Smooth muscle cell (in vitro differentiated cells): ENCODE measurements around the gene PCDHB4. TPM values are rescaled to one million over a fixed set of nuclear protein-coding genes. Genes with fewer than 3 reads are reported as not detected.

Source experiments
- DNase-seq: peaks from one replicate; lab custom pipeline; 2025; ENCODE audit not compliant: unreplicated experiment; lab: John Stamatoyannopoulos, UW
- H2AFZ ChIP-seq: fragments of 200-600 bp; sonication (generic); 2 replicates; pipeline ENCODE4 v1.6.0; 2016; ENCODE audit warnings: antibody characterized with exemption, low read depth, mild to moderate bottlenecking
- H3F3A ChIP-seq: fragments of 200-600 bp; sonication (generic); 2 replicates; pipeline ENCODE4 v1.6.0; 2017; ENCODE audit warnings: antibody characterized with exemption, low read depth
- H3K27ac ChIP-seq: fragments of 200-600 bp; sonication (generic); 2 replicates; pipeline ENCODE4 v1.5.1; 2016; ENCODE audit warnings: low read depth, mild to moderate bottlenecking
- H3K27me3 ChIP-seq: fragments of 200-600 bp; sonication (generic); 2 replicates; pipeline ENCODE4 v1.6.1; 2016; ENCODE audit warnings: low read depth, mild to moderate bottlenecking
- H3K36me3 ChIP-seq: fragments of 200-600 bp; sonication (generic); 2 replicates; pipeline ENCODE4 v1.5.1; 2016; ENCODE audit warnings: low read depth
- H3K4me1 ChIP-seq: fragments of 200-600 bp; sonication (generic); 2 replicates; pipeline ENCODE4 v1.5.1; 2016; ENCODE audit warnings: low read depth
- H3K4me2 ChIP-seq: fragments of 200-600 bp; sonication (generic); 2 replicates; pipeline ENCODE4 v1.6.0; 2016; ENCODE audit warnings: mild to moderate bottlenecking
- H3K4me3 ChIP-seq: fragments of 200-600 bp; sonication (generic); 2 replicates; pipeline ENCODE4 v1.5.1; 2016; ENCODE audit warnings: mild to moderate bottlenecking
- H3K79me2 ChIP-seq: fragments of 200-600 bp; sonication (generic); 2 replicates; pipeline ENCODE4 v1.6.0; 2016; ENCODE audit warnings: low read depth, mild to moderate bottlenecking
- H3K9ac ChIP-seq: fragments of 200-600 bp; sonication (generic); 2 replicates; pipeline ENCODE4 v1.6.0; 2016; ENCODE audit warnings: low read depth
- H3K9me3 ChIP-seq: fragments of 200-600 bp; sonication (generic); replicated peaks from 2 replicates; pipeline ENCODE4 v1.5.1; 2016; ENCODE audit warnings: low read depth
- H4K20me1 ChIP-seq: fragments of 200-600 bp; sonication (generic); 2 replicates; pipeline ENCODE4 v1.6.0; 2016; ENCODE audit warnings: low read depth
- WGBS: methylation state at CpG from one replicate; pipeline ENCODE4 v1.1.7; 2016; ENCODE audit warnings: low lambda C conversion rate; 5-methylcytosine and 5-hydroxymethylcytosine counted together
- polyA plus RNA-seq: library from polyadenylated mRNA; unstranded; fragments of >200 nt; fragmentation: Nextera tagmentation; extraction: Ambion mirVana; gene quantifications from 2 replicates; pipeline ENCODE4 v1.2.1, GENCODE V29; 2016
- total RNA-seq: library from RNA; depleted of rRNA; stranded (reverse); fragments of >200 nt; gene quantifications from 2 replicates; pipeline ENCODE4 v1.2.3, GENCODE V29; 2014
- TF ChIP-seq, protein P1 (sequence below): fragments of 200-600 bp; sonication (generic); IDR thresholded peaks from 2 replicates; pipeline ENCODE4 v1.5.1; 2017; ENCODE audit warnings: borderline replicate concordance, mild to moderate bottlenecking, antibody characterized with exemption; ENCODE audit not compliant: insufficient read depth, poor library complexity, severe bottlenecking

Gene PCDHB4
- 2.4 and 2.5 TPM in 2 replicates for total RNA-seq
- 0.41 and 1.3 TPM in 2 replicates for polyA plus RNA-seq

DNA sequence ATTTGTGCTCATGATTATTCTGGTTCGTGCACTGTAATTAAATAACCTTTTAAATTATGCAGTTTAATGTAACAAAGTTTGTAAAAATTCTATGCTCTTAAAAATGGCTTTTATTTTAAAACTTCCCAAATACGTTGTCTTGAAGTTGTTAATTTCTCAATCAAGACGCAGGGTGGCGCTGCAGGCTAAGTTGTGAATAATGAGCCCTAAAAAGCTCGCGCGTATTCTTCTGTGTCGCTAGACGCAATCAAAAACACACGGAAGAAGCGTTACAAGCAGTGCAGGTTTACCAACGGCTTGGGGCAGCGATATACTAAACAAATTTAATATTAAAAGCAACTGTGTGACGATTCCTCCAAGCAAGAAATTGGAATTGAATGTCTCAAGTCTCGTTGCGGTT is at the start of gene PCDHB4:
TSS of gene PCDHB4 (plus strand) at position 256 of the 400 bp plus-strand sequence. CDS start 181 bp downstream, outside the sequence.
- Histone ChIP-seq H3K4me3 (no peak within 1 kb of the TSS), H3F3A (no peaks in the 10 kb centered on the region), H3K79me2 (no peaks in the 10 kb centered on the region), H3K4me1 (no peaks in the 10 kb centered on the region), H3K27me3 (no peaks in the 10 kb centered on the region), H3K36me3 (peaks cover 7% of the 10 kb centered on the region), H3K27ac (no peak within 1 kb of the TSS), H4K20me1 (no peaks in the 10 kb centered on the region), H3K9ac (no peak within 1 kb of the TSS), H2AFZ (no peak within 1 kb of the TSS), H3K4me2 (no peak within 1 kb of the TSS), H3K9me3 (peaks cover 5% of the 10 kb centered on the region)
- WGBS = 49% methylated on average over 16 of the region's 16 CpGs
- DNase-seq = no peak
- TF ChIP-seq, protein P1, sequence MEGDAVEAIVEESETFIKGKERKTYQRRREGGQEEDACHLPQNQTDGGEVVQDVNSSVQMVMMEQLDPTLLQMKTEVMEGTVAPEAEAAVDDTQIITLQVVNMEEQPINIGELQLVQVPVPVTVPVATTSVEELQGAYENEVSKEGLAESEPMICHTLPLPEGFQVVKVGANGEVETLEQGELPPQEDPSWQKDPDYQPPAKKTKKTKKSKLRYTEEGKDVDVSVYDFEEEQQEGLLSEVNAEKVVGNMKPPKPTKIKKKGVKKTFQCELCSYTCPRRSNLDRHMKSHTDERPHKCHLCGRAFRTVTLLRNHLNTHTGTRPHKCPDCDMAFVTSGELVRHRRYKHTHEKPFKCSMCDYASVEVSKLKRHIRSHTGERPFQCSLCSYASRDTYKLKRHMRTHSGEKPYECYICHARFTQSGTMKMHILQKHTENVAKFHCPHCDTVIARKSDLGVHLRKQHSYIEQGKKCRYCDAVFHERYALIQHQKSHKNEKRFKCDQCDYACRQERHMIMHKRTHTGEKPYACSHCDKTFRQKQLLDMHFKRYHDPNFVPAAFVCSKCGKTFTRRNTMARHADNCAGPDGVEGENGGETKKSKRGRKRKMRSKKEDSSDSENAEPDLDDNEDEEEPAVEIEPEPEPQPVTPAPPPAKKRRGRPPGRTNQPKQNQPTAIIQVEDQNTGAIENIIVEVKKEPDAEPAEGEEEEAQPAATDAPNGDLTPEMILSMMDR = no peak

DNA sequence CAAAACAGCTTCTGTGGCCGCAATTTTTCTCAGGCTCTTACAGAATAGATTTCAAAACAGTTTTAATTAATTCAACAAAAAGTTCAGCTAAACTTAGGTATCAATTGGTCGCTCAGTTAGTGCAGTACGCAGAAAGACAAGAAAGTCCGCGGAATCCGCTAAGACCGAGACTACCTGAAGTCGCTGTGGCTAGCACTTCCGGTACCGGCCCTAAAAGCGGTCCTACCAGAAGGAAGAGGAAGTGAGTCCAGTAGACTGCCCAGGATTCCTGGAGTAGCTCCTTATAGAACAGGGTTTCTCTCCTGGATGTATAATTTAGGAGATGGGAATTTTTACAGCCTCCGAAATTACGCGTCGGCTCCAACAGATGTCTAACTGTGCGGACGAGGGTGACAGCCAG is 43.8 kb upstream of the PCDHB4 start:
- DNase-seq = no peak
- Histone ChIP-seq H3K27ac (no peak overlapping the region), H4K20me1 (no peaks in the 10 kb centered on the region), H3F3A (no peaks in the 10 kb centered on the region), H3K4me3 (no peak overlapping the region), H3K4me1 (no peaks in the 10 kb centered on the region), H3K27me3 (no peaks in the 10 kb centered on the region), H3K79me2 (no peaks in the 10 kb centered on the region), H3K9me3 (no peaks in the 10 kb centered on the region), H3K9ac (no peak overlapping the region), H3K36me3 (no peaks in the 10 kb centered on the region), H2AFZ (no peak overlapping the region), H3K4me2 (no peak overlapping the region)
- 96% methylated on average over 17 of the region's 17 CpGs for WGBS
- TF ChIP-seq, protein P1 = no peak

DNA sequence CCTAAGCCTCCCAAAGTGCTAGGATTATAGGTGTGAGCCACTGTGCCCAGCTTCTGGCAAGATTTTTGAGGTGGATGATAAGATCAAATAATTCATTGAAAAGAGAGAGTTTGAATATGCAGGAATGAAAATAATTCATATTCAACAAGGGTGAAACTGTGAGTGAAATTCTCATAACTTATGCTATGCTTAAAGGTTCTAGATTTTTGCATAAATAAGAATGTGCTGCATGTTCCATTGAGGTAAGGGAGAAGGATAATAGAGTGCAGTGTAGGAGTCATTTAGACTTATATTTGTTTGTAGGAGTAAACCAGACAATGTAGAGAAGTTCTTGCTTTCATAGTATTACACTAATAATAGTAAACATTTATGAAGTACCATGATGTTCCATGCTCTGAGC is 39.4 kb upstream of the PCDHB4 start:
- H3K4me2 ChIP-seq = no peak overlapping the region
- no peak for DNase-seq

More for the DNA sequence above, 39.4 kb upstream of the PCDHB4 start:
- Histone ChIP-seq H3K79me2 (no peaks in the 10 kb centered on the region), H3K9me3 (no peaks in the 10 kb centered on the region), H3K4me3 (no peak overlapping the region), H3K36me3 (no peaks in the 10 kb centered on the region), H3K9ac (no peak overlapping the region), H3F3A (no peaks in the 10 kb centered on the region), H3K27me3 (no peaks in the 10 kb centered on the region), H3K4me1 (no peaks in the 10 kb centered on the region), H2AFZ (no peak overlapping the region), H4K20me1 (no peaks in the 10 kb centered on the region), H3K27ac (no peak overlapping the region)
- TF ChIP-seq, protein P1 = no peak
